NCI-H2196 (cell line): ENCODE results near the gene SMIM5.

ENCODE experiments used
- DNase-seq: peaks from one replicate; lab custom pipeline; 2025; ENCODE audit not compliant: unreplicated experiment; lab: John Stamatoyannopoulos, UW

The SMIM5 gene

DNA sequence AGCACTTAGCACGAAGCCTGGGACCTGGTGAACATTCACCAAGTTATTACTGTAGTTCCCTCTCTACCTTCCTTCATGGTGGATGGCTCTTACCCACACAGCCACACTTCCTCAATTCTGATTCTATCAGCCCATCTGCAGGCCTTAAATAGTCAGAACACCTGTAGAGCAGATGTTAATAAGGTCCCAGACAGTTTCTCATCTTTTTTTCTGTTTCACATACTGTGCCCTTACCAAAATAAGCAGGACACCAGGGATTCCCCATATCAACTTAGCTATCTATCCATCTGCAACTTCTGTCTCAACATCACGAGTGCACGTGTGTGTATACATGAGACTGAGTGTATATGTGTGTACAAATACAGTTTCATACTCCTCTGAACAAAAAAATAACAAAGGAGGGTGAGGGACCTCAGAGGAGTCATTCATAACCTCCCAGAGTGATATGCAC is 30.9 kb downstream of the SMIM5 start:
- no peak for DNase-seq

DNA sequence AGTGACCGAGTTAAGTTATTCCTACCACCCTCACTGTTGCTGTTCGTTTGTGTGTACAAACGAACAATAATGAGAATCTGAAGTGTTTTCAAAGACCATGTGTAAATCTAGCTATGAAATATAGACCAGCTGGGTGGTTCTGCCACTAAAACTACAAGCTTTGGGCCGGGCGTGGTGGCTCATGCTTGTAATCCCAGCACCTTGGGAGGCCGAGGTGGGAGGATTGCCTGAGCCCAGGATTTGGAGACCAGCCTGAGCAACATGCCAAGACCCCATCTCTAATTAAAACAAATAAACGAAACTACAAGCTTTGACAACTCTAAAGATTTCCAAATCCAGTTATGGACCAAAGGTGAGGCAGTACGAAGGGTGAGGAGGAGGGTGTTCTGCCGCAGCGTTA is 32.7 kb downstream of the SMIM5 start:
- DNase-seq = no peak

DNA sequence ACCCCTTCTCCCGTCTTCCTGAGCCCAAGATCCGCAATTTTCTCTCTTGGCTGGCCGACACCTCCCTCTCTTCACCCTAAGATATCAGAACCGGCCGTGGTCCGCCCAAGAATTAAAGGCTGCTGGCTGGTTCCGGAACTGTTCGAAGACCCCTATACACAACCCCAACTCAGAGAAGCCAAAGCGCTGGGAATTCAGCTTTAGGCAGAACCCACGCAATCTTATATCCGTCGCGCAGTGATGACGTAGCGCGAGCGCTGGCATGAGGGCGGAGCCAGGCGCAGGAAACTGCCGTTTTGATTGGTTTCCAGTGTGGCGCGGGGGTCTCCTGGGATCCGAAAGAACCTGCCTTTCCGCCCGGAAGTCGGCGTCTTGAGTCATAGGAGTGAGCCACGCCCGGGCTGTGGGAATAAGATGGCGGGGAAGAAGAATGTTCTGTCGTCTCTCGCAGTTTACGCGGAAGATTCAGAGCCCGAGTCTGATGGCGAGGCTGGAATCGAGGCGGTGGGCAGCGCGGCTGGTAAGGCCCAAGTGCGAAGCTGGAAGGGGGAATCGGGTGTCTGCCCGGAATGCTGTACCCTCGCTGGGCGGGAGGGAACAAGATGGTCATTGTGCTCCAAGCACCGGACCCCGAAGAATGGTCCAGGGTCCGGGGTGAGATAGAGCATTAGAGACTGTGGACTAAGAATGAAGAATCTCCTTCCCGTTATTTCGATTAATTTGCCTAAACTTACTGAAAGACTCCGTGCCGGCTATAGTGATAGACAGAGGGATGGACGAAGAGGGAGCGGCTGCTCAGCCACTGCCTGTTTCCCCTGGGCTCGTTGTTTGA is 33.9 kb downstream of the SMIM5 start, which contains the start of the genes RECQL5 and SAP30BP:
Gene RECQL5, minus strand, starts transcription at position 196 of the 832 bp plus-strand sequence. CDS start 597 bp downstream, outside the sequence.
Gene SAP30BP, plus strand, starts transcription at position 380 of the 832 bp plus-strand sequence. Its CDS starts 35 bp downstream, at position 415.
- DNase-seq = peak; percentile 98

DNA sequence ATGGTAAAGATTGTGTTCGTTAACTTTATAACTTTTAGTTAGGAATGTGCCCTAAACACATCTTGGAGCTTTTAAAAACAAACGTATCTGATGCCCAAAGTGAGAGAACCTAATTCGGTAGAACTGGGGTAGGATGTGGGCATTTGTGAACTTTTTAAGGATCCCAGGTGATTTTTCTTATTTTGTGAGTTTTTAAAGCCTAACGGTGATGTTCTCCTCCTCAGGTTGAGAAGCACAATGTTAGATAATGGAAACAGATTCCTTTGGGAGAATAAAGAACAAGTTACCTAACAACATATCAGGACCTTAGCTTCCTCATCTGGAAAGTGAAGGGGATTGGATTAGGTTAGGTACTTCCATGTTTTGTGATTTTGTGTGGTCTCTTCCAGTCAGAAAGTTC is 34.6 kb downstream of the SMIM5 start:
- DNase-seq = no peak

DNA sequence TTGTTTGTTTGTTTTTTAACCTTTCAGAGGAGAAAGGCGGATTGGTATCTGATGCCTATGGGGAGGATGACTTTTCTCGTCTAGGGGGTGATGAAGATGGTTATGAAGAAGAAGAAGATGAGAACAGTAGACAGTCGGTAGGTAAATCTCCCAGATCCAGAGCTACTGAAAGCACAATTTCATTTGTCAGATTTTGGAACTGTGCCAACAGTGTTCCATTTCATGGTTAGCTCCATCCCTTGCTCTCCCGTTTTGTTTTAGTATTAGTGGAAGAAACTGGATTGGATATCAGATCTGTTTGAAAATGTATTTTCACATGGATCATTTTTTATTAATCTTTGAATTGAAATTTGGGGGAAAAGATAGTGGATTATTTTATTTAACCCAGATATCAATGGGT is 35.3 kb downstream of the SMIM5 start:
- no peak for DNase-seq

DNA sequence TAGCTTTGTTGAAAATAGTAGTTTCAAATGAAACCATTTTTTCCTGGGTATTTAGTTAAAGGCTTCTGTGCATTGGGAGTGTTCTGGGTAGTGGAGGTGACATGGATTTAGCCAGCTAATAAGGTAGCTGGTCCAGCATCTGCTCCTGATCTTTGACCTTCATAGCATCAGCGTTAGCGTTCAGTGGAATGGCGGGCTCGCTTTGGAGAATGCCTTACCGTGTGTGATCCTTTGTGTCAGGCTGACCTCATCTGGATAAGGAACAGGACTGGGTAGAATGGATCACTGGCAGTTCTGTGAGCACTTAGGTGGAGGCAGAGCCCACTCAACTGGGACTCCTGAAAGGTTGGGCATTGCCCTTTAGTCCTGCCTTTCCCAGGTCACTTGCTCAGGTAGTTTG is 37.6 kb downstream of the SMIM5 start:
- DNase-seq = no peak

DNA sequence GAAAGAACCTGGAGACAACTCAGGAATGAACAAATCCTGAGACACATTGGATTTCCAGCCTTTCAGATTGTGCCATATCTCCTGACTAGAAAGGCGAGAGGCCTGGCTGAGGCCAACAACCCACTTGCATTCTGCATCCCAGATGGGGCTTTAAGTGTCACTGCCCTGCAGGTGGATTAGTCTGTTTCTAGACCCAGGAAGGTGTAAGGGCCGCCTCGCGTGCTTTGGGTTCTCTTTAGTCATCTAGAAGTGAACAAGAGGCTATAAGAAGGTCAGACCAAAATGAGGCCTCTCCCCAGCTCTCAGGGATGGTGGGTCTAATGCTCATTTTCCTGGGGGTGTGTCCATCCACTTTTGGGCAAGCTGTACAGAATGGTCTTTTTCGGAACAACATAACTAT is 38.8 kb downstream of the SMIM5 start:
- no peak for DNase-seq

DNA sequence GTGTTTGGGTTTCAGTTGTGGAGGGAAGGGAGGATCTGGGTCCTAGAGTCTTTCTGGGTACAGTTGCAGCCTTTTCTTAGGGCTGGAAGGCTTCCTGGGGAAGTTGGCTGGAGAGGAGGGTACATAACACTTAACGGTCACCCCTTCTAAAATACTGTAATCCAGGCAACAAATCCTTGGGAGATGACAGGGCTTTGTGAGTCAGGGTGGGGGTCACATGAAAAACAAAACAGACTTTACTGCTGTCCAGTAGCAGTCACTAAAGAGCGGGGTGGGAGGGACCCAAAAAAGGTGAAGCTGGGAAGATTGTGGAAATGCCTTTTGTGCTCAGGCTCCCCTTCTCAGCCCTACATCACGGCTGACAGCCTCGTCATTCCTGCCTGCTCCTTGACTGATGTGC is 40.3 kb downstream of the SMIM5 start:
- DNase-seq = no peak

DNA sequence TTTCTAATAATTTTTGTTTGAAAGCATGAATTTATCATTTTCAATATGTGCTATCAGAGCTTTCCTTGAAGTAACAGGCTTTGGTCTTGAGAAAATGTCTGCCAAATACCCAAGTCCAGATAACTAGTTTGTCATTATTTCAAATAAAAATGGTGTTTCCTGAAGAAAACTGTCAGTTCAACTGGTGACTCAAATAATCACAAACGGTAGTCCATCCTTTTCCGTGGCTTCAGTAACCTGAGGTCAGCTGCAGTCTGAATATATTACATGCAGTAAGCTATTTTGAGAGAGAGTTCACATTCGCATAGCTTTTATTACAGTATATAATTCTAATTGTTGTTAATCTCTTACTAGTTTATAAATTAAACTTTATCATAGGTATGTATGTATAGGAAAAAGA is 43.2 kb downstream of the SMIM5 start:
- DNase-seq = no peak

DNA sequence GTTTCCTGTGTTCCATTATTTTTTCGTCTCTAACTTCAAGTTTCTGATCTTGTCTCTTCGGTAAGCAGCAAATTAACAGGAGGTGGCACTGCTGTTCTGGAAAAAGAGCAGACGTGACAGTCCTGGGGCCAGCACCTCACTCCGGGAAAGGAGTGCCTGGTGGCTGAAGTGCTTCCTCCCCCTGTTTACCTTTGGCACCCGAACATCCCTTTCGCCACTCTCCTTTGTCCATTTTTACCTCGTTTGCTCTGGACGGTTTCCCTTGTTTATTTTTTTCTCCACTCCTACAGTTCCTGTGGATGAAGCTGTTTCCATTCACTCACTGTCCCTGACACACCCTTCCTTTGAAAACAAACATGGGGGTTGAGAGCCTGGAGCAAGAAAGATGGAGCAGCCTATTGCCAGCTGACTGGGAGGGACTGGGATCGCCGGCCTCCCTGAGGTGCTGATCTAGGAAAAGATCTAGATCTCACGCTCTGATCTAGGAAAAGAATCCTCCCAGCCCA is 46.5 kb downstream of the SMIM5 start:
- peak; percentile 33 for DNase-seq

DNA sequence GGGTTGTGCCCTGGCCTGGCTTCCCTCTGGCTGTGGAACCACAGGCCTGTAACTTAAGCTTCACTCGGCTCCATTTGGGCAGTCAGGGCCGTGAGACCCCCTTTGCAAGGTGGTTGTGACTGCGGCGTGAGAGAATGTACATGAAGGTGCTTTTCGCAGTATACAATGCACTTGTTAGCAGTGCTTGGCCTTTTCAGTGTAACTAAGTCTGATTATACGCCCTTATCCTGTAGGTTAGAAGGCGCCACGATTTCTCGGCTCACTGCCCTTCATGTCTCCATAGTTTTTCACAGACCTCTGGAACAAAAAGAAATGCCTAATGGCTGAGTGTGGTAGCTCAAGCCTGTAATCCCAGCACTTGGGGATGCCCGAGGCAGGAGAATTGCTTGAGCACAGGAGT is 47.2 kb downstream of the SMIM5 start:
- DNase-seq = no peak

DNA sequence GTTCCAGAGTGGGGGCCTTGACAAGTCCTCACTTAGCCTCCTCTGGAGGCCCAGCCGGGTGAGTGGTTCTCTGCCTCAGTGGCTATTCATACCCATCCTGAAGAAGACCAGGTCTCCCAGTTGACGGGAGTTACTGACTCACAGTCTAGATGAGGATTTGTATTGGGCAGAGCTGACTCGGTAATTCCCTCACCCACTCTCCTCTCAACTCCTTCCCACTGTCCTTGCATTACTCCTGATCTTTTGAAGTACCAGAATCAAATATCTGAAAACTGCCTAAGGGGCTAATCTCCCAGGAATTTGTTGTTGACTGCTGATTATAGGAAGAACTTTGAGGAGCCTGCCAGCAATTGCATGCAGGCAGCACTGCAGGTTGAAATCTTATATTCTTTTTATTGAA is 48.1 kb downstream of the SMIM5 start:
- no peak for DNase-seq

DNA sequence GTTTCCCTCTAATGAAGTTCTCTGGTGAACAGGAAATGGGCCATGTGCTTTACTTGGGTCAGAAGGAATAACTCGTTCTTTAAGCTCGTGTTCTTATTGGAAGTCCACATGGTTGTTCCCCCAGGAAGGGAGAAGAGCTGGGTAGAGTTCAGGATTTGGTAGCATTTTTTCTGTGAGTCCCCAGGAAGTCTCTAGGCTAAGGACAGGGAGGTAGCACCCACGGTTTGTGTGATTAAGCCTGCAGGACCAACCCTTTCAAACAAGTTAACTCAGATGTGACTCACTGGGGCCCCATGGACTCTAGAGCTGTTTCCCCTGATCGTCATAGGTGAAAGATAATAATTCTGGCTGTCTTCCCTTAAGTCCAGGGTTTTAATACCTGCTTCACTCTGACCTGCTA is 50.3 kb downstream of the SMIM5 start:
- no peak for DNase-seq

DNA sequence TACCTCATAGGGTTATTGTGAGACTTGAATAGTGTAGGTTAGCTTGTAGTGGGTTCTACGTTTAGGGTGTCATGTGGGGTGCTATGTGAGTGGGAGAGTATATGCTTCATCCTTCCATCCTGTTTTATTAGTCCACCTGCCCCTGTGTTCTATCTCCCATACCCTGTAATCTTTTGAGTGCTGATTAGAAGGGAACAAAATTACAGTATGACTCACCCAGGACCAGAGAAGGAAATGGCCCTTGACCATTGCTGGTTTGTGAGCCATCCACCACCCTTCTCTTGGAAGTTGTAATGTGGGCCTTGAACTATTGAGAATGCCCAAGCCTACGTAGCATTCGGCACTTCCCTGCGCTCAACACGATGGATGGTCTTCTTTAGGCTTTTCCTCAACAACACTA is 51.0 kb downstream of the SMIM5 start:
- DNase-seq = no peak

DNA sequence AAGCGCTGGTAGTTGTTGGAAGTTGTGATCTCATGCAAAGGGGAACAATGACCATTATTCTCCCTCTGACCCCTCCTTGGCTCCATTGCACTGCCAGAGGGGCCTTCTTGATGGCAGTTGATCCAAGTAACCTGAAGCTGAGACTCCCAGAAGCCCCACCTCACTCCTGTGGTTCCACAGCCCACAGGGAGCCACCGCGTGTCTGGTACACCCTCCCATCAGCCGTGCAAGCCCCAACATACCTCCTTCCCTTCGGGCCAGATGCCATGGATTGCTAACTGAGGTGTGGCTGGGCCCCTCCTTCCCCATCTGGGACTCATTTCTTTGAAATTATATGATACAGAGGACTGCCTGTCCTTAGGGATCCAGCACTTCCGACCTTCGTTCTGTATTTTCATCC is 51.7 kb downstream of the SMIM5 start:
- no peak for DNase-seq

DNA sequence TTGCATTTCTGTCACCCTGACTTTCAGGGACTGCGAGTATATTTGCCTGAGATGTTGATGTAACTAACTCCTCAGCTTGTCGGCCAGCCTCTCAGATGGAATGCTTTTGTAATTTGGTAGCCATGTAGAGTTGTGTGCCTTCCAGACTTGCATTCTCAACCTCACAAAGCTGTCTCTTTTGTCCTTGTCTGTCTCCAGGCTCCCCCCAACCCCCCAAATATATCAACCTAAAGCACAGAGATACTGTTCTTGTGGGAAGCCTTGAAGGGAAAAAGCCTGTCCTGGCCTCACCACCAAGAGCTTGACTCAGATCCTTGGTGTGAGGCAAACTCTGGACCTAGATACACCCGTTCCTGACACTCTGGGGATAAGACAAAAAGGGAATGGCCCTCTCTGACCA is 52.3 kb downstream of the SMIM5 start:
- no peak for DNase-seq

DNA sequence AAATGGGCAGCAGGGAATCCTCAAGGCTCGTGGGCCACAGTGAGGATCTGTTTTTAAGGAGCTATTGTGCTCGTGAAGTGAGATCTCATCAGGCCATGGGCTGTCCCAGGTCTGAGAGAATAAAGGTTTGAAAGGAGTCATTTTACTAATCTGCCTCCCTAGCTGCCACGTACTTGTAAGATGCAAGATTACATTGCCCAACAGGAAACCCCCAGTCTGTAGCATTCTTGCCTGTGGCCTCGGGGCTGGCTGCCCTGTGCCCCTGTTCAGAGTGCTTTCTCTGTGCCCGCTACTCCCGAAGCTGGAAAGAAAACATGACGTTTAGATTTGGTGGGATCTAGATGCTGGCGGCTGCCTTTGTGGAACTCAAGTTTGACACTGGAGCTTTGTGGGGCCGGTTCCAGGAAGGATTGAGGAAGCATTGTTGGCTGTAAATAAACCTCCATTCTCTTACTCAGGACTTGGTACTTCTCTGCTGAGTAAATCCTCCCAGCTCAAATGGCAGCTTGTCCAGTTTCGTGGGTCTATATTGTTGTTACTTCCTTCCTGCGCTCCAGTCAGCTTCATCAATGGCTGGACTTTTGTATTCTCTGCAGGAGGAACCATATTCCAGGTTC is 55.1 kb downstream of the SMIM5 start:
- DNase-seq = no peak

DNA sequence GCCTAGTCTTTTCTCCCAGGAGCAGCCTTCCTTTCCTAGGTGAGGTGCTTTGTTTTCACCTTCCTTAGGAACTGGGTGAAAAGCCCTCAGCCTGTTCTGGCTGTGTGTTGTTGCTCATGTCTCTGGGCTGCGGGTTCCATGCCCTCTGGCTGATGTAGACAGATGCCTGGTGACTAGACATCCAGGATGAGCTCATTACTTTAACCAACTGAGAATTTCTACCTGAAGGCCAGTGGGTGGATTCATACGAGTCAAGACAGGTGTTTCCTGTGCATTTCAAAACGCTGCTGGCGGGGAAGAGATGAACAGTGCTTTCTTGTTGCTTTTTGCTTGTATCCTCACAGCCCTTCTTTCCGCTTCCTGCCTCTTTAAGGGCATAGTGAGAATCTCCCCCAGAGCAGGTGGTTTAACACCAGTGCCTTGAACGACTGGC is 56.2 kb downstream of the SMIM5 start:
- no peak for DNase-seq
